DMS153 (cell line): Measurements from ENCODE around the gene CKMT2.

Source experiments
- DNase-seq: peaks from one replicate; lab custom pipeline; 2025; lab: John Stamatoyannopoulos, UW

Gene CKMT2

GRCh38 chr5:81233080-81233634, at the start of gene CKMT2:
Gene CKMT2 (plus strand): TSS chr5:81233322. CDS start chr5:81251133, 17,811 bp downstream.
- DNase-seq = no peak

DNA sequence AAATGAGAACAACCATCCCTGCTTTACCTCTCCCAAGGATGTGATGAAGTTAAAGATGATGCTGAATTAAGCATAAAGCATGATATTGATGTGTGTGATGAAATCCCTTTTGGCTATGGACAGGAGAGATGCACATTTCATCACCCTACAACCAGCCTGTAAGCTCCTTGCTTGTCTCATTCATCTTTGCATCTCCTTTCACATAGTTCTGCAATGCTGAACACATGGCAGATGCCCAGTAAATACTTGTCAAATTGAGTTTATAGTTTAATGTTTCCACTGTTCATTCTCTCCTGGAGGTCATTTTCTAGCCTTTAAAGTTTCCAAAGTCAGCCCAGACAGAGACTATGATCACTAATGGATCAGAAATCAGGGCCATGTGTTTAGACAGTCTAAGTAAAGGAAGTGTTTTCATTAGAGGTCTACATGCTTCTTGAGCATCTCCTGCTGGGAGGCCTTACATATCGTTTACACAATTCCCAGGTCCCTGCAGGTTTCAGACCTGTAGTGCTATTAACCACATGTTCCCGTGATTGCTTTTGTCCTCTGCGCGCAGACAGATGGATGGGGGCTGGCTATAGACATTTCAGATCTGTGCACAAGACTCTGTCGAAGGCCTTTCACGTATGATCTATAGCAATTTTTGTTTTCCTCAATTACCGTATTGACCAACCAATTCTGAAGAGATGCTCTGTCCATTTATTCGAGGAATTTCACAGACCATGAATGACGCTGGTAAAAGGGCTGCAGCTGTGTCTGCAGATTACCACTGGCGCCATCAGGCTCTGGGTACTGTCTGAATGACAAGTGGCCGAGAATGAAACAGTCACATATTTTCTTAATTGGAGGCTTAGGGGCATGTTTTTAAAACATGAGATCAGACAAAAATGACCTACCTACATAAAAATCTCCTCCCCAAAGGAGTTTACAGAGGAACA, 49.0 kb upstream of the CKMT2 start:
- no peak for DNase-seq

GRCh38 chr5:81184749-81185110, 48.4 kb upstream of the CKMT2 start:
- DNase-seq = no peak

DNA sequence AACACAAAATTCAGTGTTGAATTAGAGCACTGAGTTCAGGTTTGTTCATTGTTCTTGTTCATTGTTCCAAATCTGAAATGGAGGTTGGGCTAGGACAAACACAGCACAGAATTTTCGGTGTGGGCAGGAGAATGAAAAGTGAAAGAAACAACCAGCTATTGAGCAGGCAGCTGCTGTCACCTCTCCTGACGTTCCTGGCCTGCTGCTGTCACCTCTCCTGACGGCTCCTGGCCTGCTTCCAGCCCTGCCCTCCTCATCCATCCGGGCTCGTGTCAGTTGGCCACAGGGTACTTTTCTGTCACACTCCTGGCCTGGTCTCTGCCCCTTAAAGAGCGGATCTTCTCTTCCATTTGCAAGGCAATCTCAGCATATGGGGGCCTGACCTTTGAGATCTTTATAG, 45.2 kb upstream of the CKMT2 start:
- DNase-seq = no peak

DNA sequence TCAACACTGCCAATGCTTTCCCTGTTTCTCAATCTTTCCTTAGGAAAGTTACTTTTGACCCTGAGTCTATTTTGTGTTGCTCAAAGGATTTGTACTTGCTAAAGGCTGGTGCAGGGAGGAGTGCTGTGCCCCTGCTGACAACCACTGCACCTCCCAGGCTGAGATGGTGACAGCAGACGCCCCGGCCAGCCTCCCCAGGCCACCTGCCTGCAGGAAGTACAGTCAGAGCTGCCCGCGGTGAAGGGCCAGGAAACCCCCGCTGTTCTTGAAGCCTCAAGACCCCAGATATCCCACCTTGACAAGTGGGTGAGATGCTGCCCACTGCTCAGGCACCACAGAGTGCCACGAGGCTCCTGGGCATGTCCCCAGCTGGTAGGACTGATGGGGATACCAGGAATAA, 44.2 kb upstream of the CKMT2 start:
- DNase-seq = no peak

- no peak for DNase-seq
Observed at GRCh38 chr5:81189875-81190498, 43.1 kb upstream of the CKMT2 start.

- no peak for DNase-seq
Observed at GRCh38 chr5:81191726-81192372, 41.3 kb upstream of the CKMT2 start.

DNA sequence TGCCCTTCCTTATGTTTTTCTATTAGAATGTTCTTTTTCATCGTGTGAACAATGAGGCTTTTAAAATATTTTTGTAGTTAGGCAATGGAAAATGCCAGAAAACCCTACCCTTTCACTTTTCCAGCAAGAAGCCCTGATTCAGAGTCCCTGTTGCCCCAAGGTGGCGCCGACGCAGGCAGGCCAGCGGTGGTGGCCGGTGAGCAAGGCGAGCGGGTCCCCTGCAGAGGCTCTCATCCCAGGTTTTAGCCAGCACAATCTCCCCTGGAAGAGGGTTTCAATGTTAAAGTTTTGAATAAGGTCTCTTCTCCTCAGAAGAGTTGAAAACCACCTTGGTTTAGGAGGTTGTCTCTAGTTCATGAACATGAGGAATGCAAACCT, 40.8 kb upstream of the CKMT2 start:
- no peak for DNase-seq

GRCh38 chr5:81194633-81195334, 38.3 kb upstream of the CKMT2 start:
- peak; percentile 35 for DNase-seq

DNA sequence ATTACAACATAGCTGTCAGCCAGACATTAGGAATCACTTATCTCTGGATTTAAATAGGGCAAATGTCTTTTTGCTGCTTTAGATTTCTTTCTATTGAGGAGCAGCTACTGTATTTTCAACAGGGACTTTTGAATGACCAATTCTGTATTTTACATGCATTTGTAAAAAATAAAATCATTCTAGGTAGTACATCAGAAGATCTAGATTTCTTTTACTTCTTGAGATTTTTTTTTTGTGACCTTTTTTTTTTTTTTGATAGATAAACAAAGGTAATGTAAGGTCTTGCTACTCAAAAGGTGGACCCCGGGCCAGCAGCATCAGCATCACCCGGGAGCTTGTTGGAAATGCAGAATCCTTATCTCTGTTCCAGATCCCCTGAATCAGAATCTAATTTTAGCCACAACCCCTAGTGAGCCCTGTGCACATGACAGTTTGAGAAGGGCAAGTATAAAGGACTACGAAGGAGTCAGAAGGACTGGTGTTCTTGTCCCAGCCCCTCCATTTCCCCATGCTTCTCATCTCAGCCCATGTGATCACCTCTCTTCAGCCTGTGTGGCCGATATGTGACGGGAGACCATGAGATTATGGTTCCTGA, 37.7 kb upstream of the CKMT2 start:
- no peak for DNase-seq

- no peak for DNase-seq
Observed at GRCh38 chr5:81202655-81203054, 30.5 kb upstream of the CKMT2 start.

DNA sequence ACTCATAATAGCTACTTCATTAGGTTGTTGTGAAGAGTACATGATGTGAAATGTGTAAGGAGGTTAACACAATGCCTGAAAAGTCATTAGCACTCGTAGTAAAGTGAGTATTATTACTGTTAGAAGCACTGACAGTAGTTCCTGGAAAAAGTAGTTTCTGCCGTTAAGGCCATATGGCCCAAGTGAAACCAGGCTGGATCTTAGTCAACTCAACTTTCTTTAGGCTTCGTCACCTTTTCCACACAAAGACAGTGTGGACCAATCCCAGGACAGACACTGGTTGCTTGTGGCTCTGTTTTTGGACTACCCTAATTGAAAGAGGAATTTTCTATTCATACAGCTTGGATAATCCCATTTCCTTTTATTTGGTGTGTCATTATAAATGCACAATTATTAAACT, 29.4 kb upstream of the CKMT2 start:
- DNase-seq = no peak

GRCh38 chr5:81204205-81204604, 28.9 kb upstream of the CKMT2 start:
- DNase-seq = no peak

DNA sequence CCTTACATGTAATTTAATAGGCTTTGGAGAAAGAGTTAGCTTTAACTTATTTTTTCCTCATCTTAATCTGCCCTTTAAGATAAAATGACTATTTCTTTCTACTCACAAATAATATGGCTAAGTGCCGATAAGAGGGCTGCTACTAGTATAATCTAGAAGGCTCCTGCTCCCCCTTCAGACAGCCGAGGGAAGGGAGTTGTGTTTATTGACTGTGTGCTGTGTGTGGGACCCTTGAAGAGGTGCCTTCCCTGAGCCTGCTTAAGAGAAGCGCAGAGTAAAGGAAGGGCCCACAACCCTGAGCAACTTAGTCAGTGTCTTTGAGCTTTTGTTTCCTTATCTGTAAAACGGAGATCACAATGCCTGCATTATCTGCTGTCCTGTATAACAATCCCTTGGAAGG, 28.1 kb upstream of the CKMT2 start:
- DNase-seq = no peak

- DNase-seq = no peak
Observed at GRCh38 chr5:81207009-81207408, 26.1 kb upstream of the CKMT2 start.

DNA sequence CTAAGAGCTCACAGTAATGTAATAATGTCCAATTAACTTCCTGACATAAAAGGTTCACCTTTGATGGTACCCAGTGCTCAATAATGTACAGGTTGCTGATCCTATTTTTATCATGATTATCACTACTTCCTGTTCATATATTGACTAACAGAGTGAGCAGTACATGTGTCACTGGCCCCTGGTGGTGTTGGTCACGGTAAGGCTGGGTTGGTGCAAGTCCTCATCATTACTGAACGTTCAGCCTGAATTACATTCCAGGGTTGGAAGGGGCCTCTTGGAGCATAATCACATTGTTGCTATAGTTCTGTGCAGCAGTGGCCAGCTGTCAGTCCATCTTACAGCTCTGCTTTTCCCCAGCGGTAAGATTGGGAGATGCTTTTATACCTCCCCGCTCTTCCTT, 24.2 kb upstream of the CKMT2 start:
- DNase-seq = no peak

DNA sequence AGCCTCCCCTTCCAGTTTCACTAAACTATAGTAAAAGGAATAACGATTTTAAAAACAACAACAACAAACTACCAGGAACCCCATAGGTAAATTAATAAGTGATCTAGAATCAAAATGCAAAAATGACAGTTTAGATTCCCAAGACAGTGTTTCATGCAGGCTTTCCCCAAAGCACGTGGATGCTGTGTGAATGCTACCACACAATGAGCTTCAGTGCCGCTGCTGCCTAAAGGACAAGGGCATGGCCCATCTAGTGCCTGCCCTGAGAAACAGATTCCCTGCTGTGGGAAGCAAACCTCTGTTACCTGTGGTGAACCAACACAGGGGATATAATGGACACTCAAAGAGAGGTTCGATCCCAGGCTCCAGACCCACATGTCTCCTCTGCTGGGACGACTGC, 23.7 kb upstream of the CKMT2 start:
- DNase-seq = no peak

DNA sequence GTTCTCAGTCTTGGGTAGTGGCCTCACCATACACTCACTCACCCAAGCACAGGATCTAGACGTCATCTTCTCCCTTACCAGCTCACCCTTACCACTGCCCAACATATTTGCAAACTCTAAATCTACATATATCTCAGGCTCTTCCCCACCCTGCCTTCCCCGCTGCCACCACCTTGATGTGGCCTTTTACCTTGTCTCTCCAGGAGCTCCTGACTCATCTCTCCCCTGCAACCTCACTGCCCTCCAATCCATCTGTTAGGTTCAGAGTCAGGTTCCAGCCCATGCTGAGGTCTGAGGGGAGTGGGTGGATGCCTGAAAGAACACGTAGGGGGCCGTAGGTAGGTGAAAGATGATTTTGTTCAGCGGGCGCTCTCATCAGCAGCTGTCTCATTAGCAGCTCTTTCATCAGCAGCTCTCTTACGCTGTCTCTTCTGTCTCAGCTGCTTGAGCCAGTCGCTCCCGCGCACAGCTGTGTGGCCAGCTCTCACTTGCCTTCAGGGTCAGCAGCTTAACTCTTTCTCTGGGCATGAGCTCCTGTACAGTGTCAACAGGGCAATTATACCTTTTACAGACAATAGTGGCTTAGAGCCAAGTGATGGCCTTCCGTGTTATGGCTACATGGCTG, 23.1 kb upstream of the CKMT2 start:
- no peak for DNase-seq

DNA sequence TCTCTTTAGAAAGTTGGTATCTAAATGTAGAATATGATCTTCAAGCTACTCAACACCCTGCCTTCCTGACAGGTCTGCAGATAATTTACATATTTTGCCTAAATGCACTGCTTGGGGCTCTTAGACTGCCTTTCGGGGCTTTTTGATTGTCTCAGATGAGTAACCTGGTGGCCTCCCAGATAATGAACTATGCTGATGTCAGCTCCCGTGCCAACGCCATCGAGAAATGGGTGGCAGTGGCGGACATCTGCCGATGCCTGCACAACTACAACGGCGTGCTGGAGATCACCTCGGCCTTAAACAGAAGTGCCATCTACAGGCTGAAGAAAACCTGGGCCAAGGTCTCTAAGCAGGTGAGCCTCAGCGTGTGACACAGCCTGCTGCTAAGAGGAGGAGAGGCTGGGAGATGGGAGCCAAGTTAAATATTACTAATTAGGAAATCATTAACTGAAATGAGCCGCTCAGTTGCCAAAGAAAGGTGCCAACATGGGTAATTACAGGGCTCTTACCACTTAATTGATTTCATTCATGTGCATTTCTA, 20.8 kb upstream of the CKMT2 start:
- DNase-seq = no peak

DNA sequence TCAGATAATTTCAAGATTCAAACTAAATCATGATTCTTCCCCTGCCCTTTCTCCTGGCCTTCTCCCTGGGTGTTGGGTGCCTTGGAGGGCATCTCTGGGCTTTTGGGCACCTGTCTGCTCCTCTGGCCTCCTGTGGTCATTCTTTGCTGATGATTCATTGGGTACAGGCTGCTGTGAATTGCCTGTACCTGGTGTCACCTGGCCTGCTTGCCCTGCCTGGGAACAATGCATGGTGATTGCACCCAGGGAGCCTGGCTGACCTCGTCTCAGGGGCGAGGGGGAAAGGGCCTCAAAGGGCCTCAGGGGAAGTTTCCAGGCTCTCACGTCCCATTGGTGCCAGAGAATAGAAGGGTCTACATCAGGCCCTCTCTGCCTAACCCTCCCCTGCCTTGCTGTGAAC, 20.1 kb upstream of the CKMT2 start:
- DNase-seq = no peak

DNA sequence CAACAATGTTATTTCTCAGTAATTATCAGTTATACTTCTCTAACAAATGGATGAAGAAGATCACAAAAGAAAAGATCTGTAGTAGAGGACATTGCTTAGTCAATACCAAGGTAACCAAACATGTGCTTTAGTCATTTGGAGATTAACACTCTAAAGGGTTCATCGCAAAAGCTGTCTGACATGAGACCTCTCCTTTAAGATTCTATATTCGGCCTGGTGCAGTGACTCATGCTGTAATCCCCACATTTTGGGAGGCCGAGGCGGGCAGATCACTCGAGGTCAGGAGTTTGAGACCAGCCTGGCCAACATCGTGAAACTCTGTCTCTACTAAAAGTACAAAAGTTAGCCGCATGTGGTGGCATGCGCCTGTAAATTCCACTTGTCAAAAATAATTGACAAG, 18.3 kb upstream of the CKMT2 start:
- no peak for DNase-seq
